DOHH2 (cell line): Measurements from ENCODE around the gene ORM1.
A peak's percentile ranks its signal among the peaks of the same experiment; 100 is the strongest.

Source experiments
- H3F3A ChIP-seq: fragments of 200-600 bp; sonication (generic), shearing (Covaris generic); 2 replicates; pipeline ENCODE4 v1.6.0; 2016; ENCODE audit warnings: antibody characterized with exemption, mild to moderate bottlenecking; ENCODE audit not compliant: control insufficient read depth, insufficient read depth
- H3K27ac ChIP-seq: fragments of 200-600 bp; sonication (generic); 2 replicates; pipeline ENCODE4 v1.5.1; 2014; ENCODE audit warnings: low read depth, mild to moderate bottlenecking, low read length, moderate library complexity
- H3K27me3 ChIP-seq: fragments of 200-600 bp; sonication (generic); 2 replicates; pipeline ENCODE4 v1.6.1; 2014; ENCODE audit warnings: mild to moderate bottlenecking, low read length, mixed read lengths; ENCODE audit not compliant: control insufficient read depth
- H3K36me3 ChIP-seq: fragments of 200-600 bp; sonication (generic); 2 replicates; pipeline ENCODE4 v1.6.1; 2014; ENCODE audit warnings: mild to moderate bottlenecking, low read length, moderate library complexity, mixed read lengths; ENCODE audit not compliant: control insufficient read depth
- H3K4me1 ChIP-seq: fragments of 200-600 bp; sonication (generic); 2 replicates; pipeline ENCODE4 v1.6.1; 2014; ENCODE audit warnings: mild to moderate bottlenecking, low read length, mixed read lengths; ENCODE audit not compliant: control insufficient read depth
- H3K4me2 ChIP-seq: fragments of 200-600 bp; sonication (generic); 2 replicates; pipeline ENCODE4 v1.6.0; 2014; ENCODE audit warnings: mild to moderate bottlenecking, low read length, moderate library complexity
- H3K4me3 ChIP-seq: fragments of 200-600 bp; sonication (generic); 2 replicates; pipeline ENCODE4 v1.5.1; 2014; ENCODE audit warnings: mild to moderate bottlenecking, low read length, mixed read lengths
- H3K79me2 ChIP-seq: fragments of 200-600 bp; sonication (generic); 2 replicates; pipeline ENCODE4 v1.6.1; 2014; ENCODE audit warnings: mild to moderate bottlenecking, low read length, mixed read lengths; ENCODE audit not compliant: control insufficient read depth
- H3K9me2 ChIP-seq: fragments of 200-600 bp; sonication (generic); replicated peaks from 2 replicates; pipeline ENCODE4 v1.6.1; 2014; ENCODE audit warnings: mild to moderate bottlenecking, low read length, mixed read lengths; ENCODE audit not compliant: control insufficient read depth
- H3K9me3 ChIP-seq: fragments of 200-600 bp; sonication (generic); 2 replicates; pipeline ENCODE4 v1.6.1; 2014; ENCODE audit warnings: antibody characterized with exemption, low read length, mixed read lengths; ENCODE audit not compliant: control insufficient read depth, insufficient read depth
- H4K20me1 ChIP-seq: fragments of 200-600 bp; sonication (generic); 2 replicates; pipeline ENCODE4 v1.6.0; 2014; ENCODE audit warnings: low read depth, mild to moderate bottlenecking, antibody characterized with exemption, low read length, moderate library complexity; ENCODE audit not compliant: control insufficient read depth, insufficient read depth
- CTCF ChIP-seq: fragments of 200-600 bp; sonication (generic); IDR thresholded peaks from one replicate; pipeline ENCODE4 v1.5.1; 2014; ENCODE audit warnings: antibody characterized with exemption, mild to moderate bottlenecking, low read depth, low read length; ENCODE audit not compliant: poor library complexity, severe bottlenecking
- EZH2phosphoT487 ChIP-seq: fragments of 200-600 bp; sonication (generic); IDR thresholded peaks from 2 replicates; pipeline ENCODE4 v1.6.1; 2017; ENCODE audit warnings: borderline replicate concordance, mild to moderate bottlenecking, antibody characterized with exemption, low read length, moderate library complexity, mixed read lengths

ORM1 gene

DNA sequence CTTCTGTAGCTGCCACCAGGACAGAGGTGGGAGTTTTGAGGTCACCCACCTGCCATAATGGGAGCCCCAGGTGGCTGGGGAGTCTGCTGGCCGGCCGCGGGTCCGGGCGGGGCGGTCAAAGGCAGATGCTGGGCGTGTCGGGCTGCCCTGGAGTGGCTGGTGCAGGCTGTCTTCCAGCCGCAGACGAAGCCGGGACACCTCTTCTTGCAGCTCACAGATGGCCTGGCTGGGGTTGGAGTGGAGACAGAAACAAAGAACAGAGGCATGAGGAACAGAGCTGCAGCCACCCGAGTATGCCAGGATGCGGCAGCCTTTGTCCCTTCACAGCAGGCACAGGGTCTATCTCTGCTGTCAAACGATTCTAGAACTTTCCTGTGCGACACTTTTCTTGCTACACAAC is 24.8 kb downstream of the ORM1 start:
- Histone ChIP-seq H3K4me1 (peaks cover 10% of the 10 kb centered on the region), H3K4me2 (no peak overlapping the region), H3K36me3 (peaks cover 94% of the 10 kb centered on the region), H3F3A (peaks cover 9% of the 10 kb centered on the region; the same call in 1 of the 2 replicates), H3K27ac (no peak overlapping the region), H4K20me1 (no peaks in the 10 kb centered on the region), H3K9me2 (no peaks in the 10 kb centered on the region), H3K4me3 (no peak overlapping the region), H3K9me3 (no peaks in the 10 kb centered on the region), H3K27me3 (no peaks in the 10 kb centered on the region), H3K79me2 (peaks cover 9% of the 10 kb centered on the region)
- no peak for TF ChIP-seq CTCF
- TF ChIP-seq EZH2phosphoT487 = no peak

GRCh38 chr9:114348261-114348905 is 25.5 kb downstream of the ORM1 start:
- H3K79me2 ChIP-seq = peaks cover 9% of the 10 kb centered on the region
- H3K4me3 ChIP-seq = no peak overlapping the region
- no peaks in the 10 kb centered on the region for H3K9me3 ChIP-seq
- TF ChIP-seq EZH2phosphoT487 = no peak
- no peak for TF ChIP-seq CTCF
- peaks cover 10% of the 10 kb centered on the region for H3K4me1 ChIP-seq
- H3K27me3 ChIP-seq = no peaks in the 10 kb centered on the region
- H3K36me3 ChIP-seq = peaks cover 94% of the 10 kb centered on the region
- no peak overlapping the region for H3K27ac ChIP-seq
- H3F3A ChIP-seq = peaks cover 9% of the 10 kb centered on the region; the same call in 1 of the 2 replicates
- no peaks in the 10 kb centered on the region for H3K9me2 ChIP-seq
- H3K4me2 ChIP-seq = no peak overlapping the region
- no peaks in the 10 kb centered on the region for H4K20me1 ChIP-seq

GRCh38 chr9:114348906-114349482 is 26.1 kb downstream of the ORM1 start:
- peaks cover 11% of the 10 kb centered on the region for H3K79me2 ChIP-seq
- 0 out of 2 replicates have a peak overlapping the region, but pooled peaks have one; percentile 4 for H3K27ac ChIP-seq
- TF ChIP-seq CTCF (no peak), EZH2phosphoT487 (no peak)
- H3K27me3 ChIP-seq = no peaks in the 10 kb centered on the region
- no peaks in the 10 kb centered on the region for H3K9me3 ChIP-seq
- H3F3A ChIP-seq = peaks cover 9% of the 10 kb centered on the region; the same call in 1 of the 2 replicates
- H3K36me3 ChIP-seq = peaks cover 92% of the 10 kb centered on the region
- H3K4me1 ChIP-seq = peaks cover 10% of the 10 kb centered on the region
- no peak overlapping the region for H3K4me3 ChIP-seq
- no peaks in the 10 kb centered on the region for H4K20me1 ChIP-seq
- H3K9me2 ChIP-seq = no peaks in the 10 kb centered on the region
- H3K4me2 ChIP-seq = no peak overlapping the region
